Measurements from ENCODE around the gene TUFM. TPM values are rescaled to one million over a fixed set of nuclear protein-coding genes. Genes with fewer than 3 reads are reported as not detected.
"Not testable (repeated sequence)": the region's sequence is repeated elsewhere in the genome, so short reads cannot be mapped to it uniquely, and the experiment has no call there.

Gene TUFM
- total RNA-seq, 2 experiments from 2014 or later = 276 to 289 TPM

GRCh38 chr16:28820546-28820945, 25.6 kb downstream of the TUFM start:
- Mint-ChIP-seq H3K4me3 (peak overlapping the region; percentile 9), H3K36me3 (ENCODE audit: low read depth) (peaks cover 24% of the 10 kb centered on the region), H3K4me1 (ENCODE audit: low read depth) (peaks cover 30% of the 10 kb centered on the region)
- peak; percentile 1 for DNase-seq
- CTCF ChIA-PET = interaction anchor here (1.0 kb wide), 1 partner anchor 124 kb away, joined by 6 read pairs; no protein-coding TSS in a partner anchor
- intact Hi-C loops (cut with micrococcal nuclease) = loop anchor here (5.0 kb wide), 2 partner anchors 528 to 987 kb away; partner anchors contain the start of genes MAZ and SBK1
- not testable (repeated sequence) for H3K27ac Mint-ChIP-seq; H3K27me3 Mint-ChIP-seq (ENCODE audit: low read depth); H3K9me3 Mint-ChIP-seq

GRCh38 chr16:28820016-28820415, 26.1 kb downstream of the TUFM start:
- no peak overlapping the region for H3K27ac Mint-ChIP-seq
- intact Hi-C loops (cut with micrococcal nuclease) = loop anchor here (5.0 kb wide), 2 partner anchors 528 to 987 kb away; partner anchors contain the start of genes MAZ and SBK1

GRCh38 chr16:28807445-28808120, 38.6 kb downstream of the TUFM start:
- H3K4me3 Mint-ChIP-seq; H3K9me3 Mint-ChIP-seq; intact Hi-C loops (cut with micrococcal nuclease); H3K4me1 Mint-ChIP-seq (ENCODE audit: low read depth); H3K27ac Mint-ChIP-seq; H3K36me3 Mint-ChIP-seq (ENCODE audit: low read depth); H3K27me3 Mint-ChIP-seq (ENCODE audit: low read depth); CTCF ChIA-PET; DNase-seq: not testable (repeated sequence)

More at GRCh38 chr16:28820016-28820415, 26.1 kb downstream of the TUFM start:
- CTCF ChIA-PET = no interaction called here
- H3K4me1 Mint-ChIP-seq (ENCODE audit: low read depth) = peaks cover 25% of the 10 kb centered on the region
- H3K36me3 Mint-ChIP-seq (ENCODE audit: low read depth) = peaks cover 19% of the 10 kb centered on the region
- H3K4me3 Mint-ChIP-seq = peak overlapping the region; percentile 9
- peak; percentile 1 for DNase-seq
- H3K27me3 Mint-ChIP-seq (ENCODE audit: low read depth) = no peaks in the 10 kb centered on the region
- H3K9me3 Mint-ChIP-seq = no peaks in the 10 kb centered on the region

GRCh38 chr16:28802235-28803019, 43.7 kb downstream of the TUFM start:
- H3K27me3 Mint-ChIP-seq (ENCODE audit: low read depth); H3K36me3 Mint-ChIP-seq (ENCODE audit: low read depth); H3K9me3 Mint-ChIP-seq; H3K4me1 Mint-ChIP-seq (ENCODE audit: low read depth); CTCF ChIA-PET; intact Hi-C loops (cut with micrococcal nuclease); H3K27ac Mint-ChIP-seq: not testable (repeated sequence)
- H3K4me3 Mint-ChIP-seq = peak overlapping the region; percentile 53
- peak; percentile 81 for DNase-seq

Small RNA genes within 50 kb of the gene (microRNA-seq; reads per million reads assigned to microRNA genes)
- gene MIR4721 (ENCODE audit: borderline microRNAs expressed, borderline replicate concordance) = not detected

Other genes with a start within 250 kb of the TUFM start
- gene SULT1A2, start 249.3 kb downstream of the TUFM start, total RNA-seq = under 1 TPM; 0.29 to 0.40 TPM
- gene SULT1A1, start 236.3 kb downstream of the TUFM start, total RNA-seq = 10 to 100 TPM in 1 of 2 experiments, 1 to 10 TPM in 1; 9.7 to 10.8 TPM
- not detected for gene NPIPB8, start 208.3 kb downstream of the TUFM start, total RNA-seq
- gene EIF3C, start 134.9 kb downstream of the TUFM start, total RNA-seq = 1,000 to 10,000 TPM; 1,095 to 1,121 TPM
- 1 to 10 TPM in 1 of 2 experiments, under 1 TPM in 1; 0.91 to 1.1 TPM for gene NPIPB9, start 94.6 kb downstream of the TUFM start, total RNA-seq
- gene ATXN2L, start 23.3 kb downstream of the TUFM start, total RNA-seq = 100 to 1,000 TPM; 392 to 408 TPM
- gene SH2B1, start 17.5 kb upstream of the TUFM start, total RNA-seq = 10 to 100 TPM; 28.4 to 33.9 TPM
- gene ATP2A1, start 32.1 kb upstream of the TUFM start, total RNA-seq = 1 to 10 TPM; 4.2 to 5.3 TPM
- gene RABEP2, start 78.9 kb upstream of the TUFM start, total RNA-seq = 10 to 100 TPM; 11.6 to 14.0 TPM
- under 1 TPM; 0.19 to 0.22 TPM for gene CD19, start 85.6 kb upstream of the TUFM start, total RNA-seq
- 10 to 100 TPM; 55.5 to 58.9 TPM for gene NFATC2IP, start 104.6 kb upstream of the TUFM start, total RNA-seq
- gene SPNS1, start 128.4 kb upstream of the TUFM start, total RNA-seq = 10 to 100 TPM; 10.3 to 10.5 TPM
- gene LAT, start 138.7 kb upstream of the TUFM start, total RNA-seq = 100 to 1,000 TPM; 122 to 128 TPM